Transverse colon (tissue), 4 donors: Measurements from ENCODE around the gene RSPRY1. TPM values are rescaled to one million over a fixed set of nuclear protein-coding genes. Genes with fewer than 3 reads are reported as not detected.
"Not testable (repeated sequence)": the region's sequence is repeated elsewhere in the genome, so short reads cannot be mapped to it uniquely, and the experiment has no call there.

Source experiments
- DNase-seq: peaks from one replicate; pipeline ENCODE4 v3.0.0-alpha.2; 2019
- H3K27ac ChIP-seq, 4 donors: fragments of 200-600 bp; sonication (generic); 2 replicates each; pipeline ENCODE4 v1.5.1; 2016 to 2018; ENCODE audit warnings: inconsistent platforms in 4 of 4
- H3K27me3 ChIP-seq: fragments of 200-600 bp; sonication (generic); 2 replicates; pipeline ENCODE4 v1.5.1; 2017; ENCODE audit warnings: inconsistent platforms
- H3K36me3 ChIP-seq, 4 donors: fragments of 200-600 bp; sonication (generic); 2 replicates each; pipeline ENCODE4 v1.5.1; 2017 to 2019; ENCODE audit warnings: inconsistent platforms in 4 of 4
- H3K4me1 ChIP-seq, 4 donors: fragments of 200-600 bp; sonication (generic); 2 replicates each; pipeline ENCODE4 v1.5.1; 2017 to 2020; ENCODE audit warnings: inconsistent platforms in 4 of 4
- H3K4me3 ChIP-seq, 4 donors: fragments of 200-600 bp; sonication (generic); 1 replicate in 1 of 4; 2 replicates in 3 of 4; pipeline versions ENCODE4 v1.5.1 to v1.6.1; 2017 to 2019; ENCODE audit warnings: inconsistent platforms in 4 of 4
- H3K9me3 ChIP-seq, 2 donors: fragments of 200-600 bp; sonication (generic); 2 replicates each; pipeline ENCODE4 v1.5.1; 2017 to 2019; ENCODE audit warnings: inconsistent platforms in 2 of 2
- EP300 ChIP-seq: sonication (generic); formaldehyde crosslinking; IDR thresholded peaks from one replicate; pipeline ENCODE4 v1.6.1; 2017; ENCODE audit warnings: antibody characterized with exemption, low read depth
- POLR2A ChIP-seq: fragments of 450-650 bp; IDR thresholded peaks from one replicate; pipeline ENCODE4 v1.6.1; 2016; ENCODE audit warnings: antibody characterized with exemption, mild to moderate bottlenecking, moderate library complexity
- POLR2AphosphoS5 ChIP-seq, 3 donors: sonication (generic); formaldehyde crosslinking; IDR thresholded peaks; one replicate each; pipeline ENCODE4 v1.6.1; 2016; ENCODE audit warnings: antibody characterized with exemption in 3 of 3
- WGBS, 2 donors: methylation state at CpG; one replicate each; pipeline ENCODE4 v1.1.5; 2018; ENCODE audit warnings: low coverage in 1 of 2; 5-methylcytosine and 5-hydroxymethylcytosine counted together
- in situ Hi-C, 4 donors: fragments of 200-750 bp; cut with MboI; loops; one replicate each; pipeline versions ENCODE4 v1.15.0 to v1.15.1; 2017; ENCODE audit warnings: low sequenced_read_pairs in 3 of 4, low pct_ligation_motif_present in 1 of 4, low pct_unique_long_range_greater_than_20kb in 1 of 4
- intact Hi-C: fragments of 100-400 bp; cut with DNase I; formaldehyde crosslinking; loops from one replicate; pipeline ENCODE4 v1.15.1; 2023; ENCODE audit warnings: low total_unique reads
- total RNA-seq, 4 donors: library from RNA; depleted of rRNA; stranded (reverse); fragments of >200 nt; gene quantifications; one replicate each; pipeline ENCODE4 v1.1.0, GENCODE V29; 2016
- TF ChIP-seq, protein P1 (sequence below), 5 experiments: fragments of 200-600 bp in 3 of 5; fragments of 450-650 bp in 2 of 5; sonication (generic) in 3 of 5; IDR thresholded peaks; 1 replicate in 2 of 5; 2 replicates in 3 of 5; pipeline ENCODE4 v1.5.1; 2016 to 2017; ENCODE audit warnings: antibody characterized with exemption in 5 of 5, inconsistent platforms in 3 of 5, mild to moderate bottlenecking in 2 of 5, moderate library complexity in 1 of 5

Gene RSPRY1
- total RNA-seq, 4 donors from 2014 or later, result 17.1 to 58.4 (median 44.5) TPM

DNA sequence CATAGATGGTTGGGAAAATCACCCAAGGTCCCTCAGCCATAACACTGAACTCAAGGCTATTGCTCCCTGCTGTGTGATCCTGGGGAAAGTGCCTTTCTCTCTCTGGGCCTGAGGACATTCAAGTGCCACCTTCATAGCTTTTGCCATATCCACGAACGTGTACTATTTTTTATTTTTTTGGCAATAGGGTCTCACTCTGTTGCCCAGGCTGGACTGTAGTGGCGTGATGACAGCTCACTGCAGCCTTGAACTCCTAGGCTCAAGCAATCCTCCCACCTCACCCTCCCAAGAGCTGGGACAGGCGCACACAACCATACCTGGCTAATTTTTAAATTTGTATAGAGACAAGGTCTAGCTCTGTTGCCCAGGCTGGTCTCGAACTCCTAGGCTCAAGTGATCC, 87.7 kb downstream of the RSPRY1 start:
- intact Hi-C loops (no loop called here), in situ Hi-C loops (no loop called here)
- no peak overlapping the region for H3K27ac ChIP-seq
- no peak for DNase-seq
- no peaks in the 10 kb centered on the region for H3K36me3 ChIP-seq
- H3K9me3 ChIP-seq, result no peaks in the 10 kb centered on the region
- H3K4me3 ChIP-seq, result no peak overlapping the region
- peaks cover 0 to 20% (median 9%) of the 10 kb centered on the region in 4 donors for H3K4me1 ChIP-seq
- WGBS, 2 donors, result 88 to 100% methylated on average over 1 to 5 of the region's 5 CpGs
- TF ChIP-seq POLR2A (no peak), EP300 (no peak), POLR2AphosphoS5 (IDR thresholded peaks at IDR 0.05) (no peak)
- TF ChIP-seq, protein P1, sequence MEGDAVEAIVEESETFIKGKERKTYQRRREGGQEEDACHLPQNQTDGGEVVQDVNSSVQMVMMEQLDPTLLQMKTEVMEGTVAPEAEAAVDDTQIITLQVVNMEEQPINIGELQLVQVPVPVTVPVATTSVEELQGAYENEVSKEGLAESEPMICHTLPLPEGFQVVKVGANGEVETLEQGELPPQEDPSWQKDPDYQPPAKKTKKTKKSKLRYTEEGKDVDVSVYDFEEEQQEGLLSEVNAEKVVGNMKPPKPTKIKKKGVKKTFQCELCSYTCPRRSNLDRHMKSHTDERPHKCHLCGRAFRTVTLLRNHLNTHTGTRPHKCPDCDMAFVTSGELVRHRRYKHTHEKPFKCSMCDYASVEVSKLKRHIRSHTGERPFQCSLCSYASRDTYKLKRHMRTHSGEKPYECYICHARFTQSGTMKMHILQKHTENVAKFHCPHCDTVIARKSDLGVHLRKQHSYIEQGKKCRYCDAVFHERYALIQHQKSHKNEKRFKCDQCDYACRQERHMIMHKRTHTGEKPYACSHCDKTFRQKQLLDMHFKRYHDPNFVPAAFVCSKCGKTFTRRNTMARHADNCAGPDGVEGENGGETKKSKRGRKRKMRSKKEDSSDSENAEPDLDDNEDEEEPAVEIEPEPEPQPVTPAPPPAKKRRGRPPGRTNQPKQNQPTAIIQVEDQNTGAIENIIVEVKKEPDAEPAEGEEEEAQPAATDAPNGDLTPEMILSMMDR (IDR thresholded peaks at IDR 0.05), result no peak
- H3K27me3 ChIP-seq, result no peaks in the 10 kb centered on the region

DNA sequence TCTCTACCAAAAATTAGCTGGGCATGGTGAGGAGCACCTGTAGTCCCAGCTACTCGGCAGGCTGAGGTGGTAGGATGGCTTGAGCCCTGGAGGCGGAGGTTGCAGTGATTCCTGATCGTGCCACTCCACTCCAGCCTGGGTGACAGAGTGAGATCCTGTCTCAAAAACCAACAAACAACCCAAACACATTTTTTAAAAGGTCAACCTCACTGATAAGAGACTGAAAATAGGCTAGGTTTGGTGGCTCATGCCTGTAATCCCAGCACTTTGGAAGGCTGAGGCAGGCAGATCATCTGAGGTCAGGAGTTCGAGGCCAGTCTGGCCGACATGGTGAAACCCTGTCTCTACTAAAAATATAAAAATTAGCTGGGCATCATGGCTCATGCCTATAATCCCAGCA, 89.8 kb downstream of the RSPRY1 start:
- in situ Hi-C loops, H3K9me3 ChIP-seq, DNase-seq, H3K27ac ChIP-seq, intact Hi-C loops, H3K4me3 ChIP-seq, H3K36me3 ChIP-seq, H3K27me3 ChIP-seq: not testable (repeated sequence)
- WGBS, 2 donors, result 70% methylated on average over 5 of the region's 5 CpGs; no CpG with 5 or more reads in 1 of the 2 donors
- peaks cover 0 to 25% (median 11%) of the 10 kb centered on the region in 4 donors for H3K4me1 ChIP-seq

- 51 to 60% methylated on average over 3 to 5 of the region's 5 CpGs for WGBS, 2 donors
- Histone ChIP-seq H3K4me3 (no peak overlapping the region), H3K36me3 (no peaks in the 10 kb centered on the region), H3K27me3 (no peaks in the 10 kb centered on the region), H3K27ac (no peak overlapping the region), H3K4me1 (peaks cover 0 to 25% (median 11%) of the 10 kb centered on the region in 4 donors), H3K9me3 (no peaks in the 10 kb centered on the region)
- DNase-seq, result no peak
- intact Hi-C loops (no loop called here), in situ Hi-C loops (no loop called here)
- no peak for TF ChIP-seq EP300
- TF ChIP-seq POLR2AphosphoS5 (IDR thresholded peaks at IDR 0.05), result no peak
- no peak for TF ChIP-seq POLR2A
- TF ChIP-seq, protein P1 (IDR thresholded peaks at IDR 0.05), result no peak
Observed at GRCh38 chr16:57276596-57276995, 90.5 kb downstream of the RSPRY1 start.

DNA sequence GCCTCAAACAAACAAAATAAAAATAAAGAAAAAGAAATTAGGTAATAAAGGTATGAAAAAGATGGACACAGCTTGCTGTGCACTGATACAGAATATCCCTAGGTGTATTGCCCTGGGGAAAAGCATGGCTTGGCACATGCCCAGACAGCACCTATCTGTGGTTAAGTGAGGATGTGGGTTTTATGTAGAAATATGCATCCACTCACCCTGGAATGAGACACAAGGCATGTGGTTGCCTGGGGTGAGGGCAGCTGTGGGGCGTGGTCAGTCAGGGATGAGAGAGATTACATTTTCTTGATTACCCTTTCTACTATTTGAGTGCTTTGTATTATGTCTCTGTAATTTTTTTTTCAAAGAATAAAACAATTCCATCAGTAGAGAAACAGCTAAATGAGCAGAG, 91.5 kb downstream of the RSPRY1 start:
- H3K9me3 ChIP-seq, result no peaks in the 10 kb centered on the region
- no peaks in the 10 kb centered on the region for H3K27me3 ChIP-seq
- no peak for DNase-seq
- TF ChIP-seq, protein P1 (IDR thresholded peaks at IDR 0.05), result no peak
- TF ChIP-seq POLR2AphosphoS5 (IDR thresholded peaks at IDR 0.05), result no peak
- no peak for TF ChIP-seq EP300
- TF ChIP-seq POLR2A, result no peak
- no peak overlapping the region for H3K4me3 ChIP-seq
- H3K27ac ChIP-seq, result no peak overlapping the region
- no peaks in the 10 kb centered on the region for H3K36me3 ChIP-seq
- in situ Hi-C loops, result no loop called here
- WGBS, 2 donors, result 43 to 80% methylated on average over 1 of the region's 1 CpG
- peaks cover 0 to 25% (median 11%) of the 10 kb centered on the region in 4 donors for H3K4me1 ChIP-seq
- intact Hi-C loops, result no loop called here

- TF ChIP-seq, protein P1 (IDR thresholded peaks at IDR 0.05), result no peak
- TF ChIP-seq EP300 (no peak), POLR2AphosphoS5 (IDR thresholded peaks at IDR 0.05) (no peak), POLR2A (no peak)
- WGBS, 2 donors, result 71 to 100% methylated on average over 1 to 2 of the region's 4 CpGs
- DNase-seq, result no peak
- no peak overlapping the region for H3K4me3 ChIP-seq
- peaks cover 2% of the 10 kb centered on the region for H3K27me3 ChIP-seq
- H3K36me3 ChIP-seq, result no peaks in the 10 kb centered on the region
- H3K9me3 ChIP-seq, result no peaks in the 10 kb centered on the region
- peaks cover 0 to 25% (median 11%) of the 10 kb centered on the region in 4 donors for H3K4me1 ChIP-seq
- in situ Hi-C loops, result no loop called here
- no peak overlapping the region for H3K27ac ChIP-seq
- intact Hi-C loops, result no loop called here
Observed at GRCh38 chr16:57278494-57278893, 92.4 kb downstream of the RSPRY1 start.
